HG02840 (cell line): ENCODE results near the gene SVEP1.
"Not testable (repeated sequence)": the region's sequence is repeated elsewhere in the genome, so short reads cannot be mapped to it uniquely, and the experiment has no call there.

Source experiments
- ATAC-seq: cut with Tn5 transposase; IDR thresholded peaks from one replicate; pipeline ENCODE4 v1.9.1; 2021; ENCODE audit warnings: mild to moderate bottlenecking, moderate library complexity, moderate number of reproducible peaks; ENCODE audit not compliant: unreplicated experiment, low FRiP score

SVEP1 gene

DNA sequence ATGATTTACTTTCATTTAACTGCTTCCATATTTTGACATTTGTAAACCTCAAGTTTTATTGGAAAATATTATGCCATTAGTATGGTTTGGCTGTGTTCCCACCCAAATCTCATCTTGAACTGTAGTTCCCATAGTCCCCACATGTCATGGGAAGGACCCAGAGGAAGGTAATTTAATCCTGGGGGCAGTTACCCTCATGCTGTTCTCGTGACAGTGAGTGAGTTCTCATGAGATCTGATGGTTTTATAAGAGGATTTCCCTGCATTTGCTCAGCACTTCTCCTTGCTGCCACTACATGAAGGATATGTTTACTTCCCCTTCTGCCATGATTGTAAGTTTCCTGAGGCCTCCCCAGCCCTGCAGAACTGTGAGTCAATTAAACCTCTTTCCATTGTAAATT lies 48.3 kb downstream of the SVEP1 start:
- ATAC-seq = not testable (repeated sequence)

DNA sequence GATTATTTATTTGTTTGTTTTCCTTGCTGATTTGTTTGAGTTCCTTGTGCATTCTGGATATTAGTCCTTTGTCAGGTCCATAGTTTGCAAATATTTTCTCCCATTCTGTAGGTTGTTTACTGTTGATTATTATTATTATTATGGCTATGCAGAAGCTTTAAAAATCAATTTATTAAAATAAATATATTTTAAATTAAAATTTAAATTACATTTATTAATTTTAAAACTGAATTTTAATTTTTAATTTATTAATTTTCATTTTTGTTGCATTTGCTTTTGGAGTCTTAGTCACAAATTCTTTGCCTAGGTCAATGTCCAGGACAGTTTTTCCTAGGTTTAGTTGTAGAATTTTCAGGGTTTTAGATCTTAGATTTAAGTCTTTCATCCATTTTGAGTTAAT lies 50.9 kb downstream of the SVEP1 start:
- ATAC-seq = no peak

DNA sequence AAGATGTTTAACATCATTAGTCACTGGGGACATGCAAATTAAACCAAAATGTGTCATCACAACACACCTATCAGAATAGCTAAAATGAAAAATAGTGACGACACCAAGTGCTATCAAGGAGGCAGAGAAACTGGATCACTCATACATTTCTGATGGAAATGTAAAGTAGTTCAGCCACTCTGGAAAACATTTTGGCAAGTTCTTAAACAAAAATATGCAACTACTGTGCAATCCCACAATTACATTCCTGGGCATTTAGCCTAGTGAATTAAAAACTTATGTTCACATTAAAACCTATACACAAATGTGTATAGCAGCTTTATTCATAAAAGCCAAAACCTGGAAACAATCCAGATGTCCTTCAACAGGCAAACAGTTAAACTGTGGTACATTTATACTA lies 53.1 kb downstream of the SVEP1 start:
- no peak for ATAC-seq

DNA sequence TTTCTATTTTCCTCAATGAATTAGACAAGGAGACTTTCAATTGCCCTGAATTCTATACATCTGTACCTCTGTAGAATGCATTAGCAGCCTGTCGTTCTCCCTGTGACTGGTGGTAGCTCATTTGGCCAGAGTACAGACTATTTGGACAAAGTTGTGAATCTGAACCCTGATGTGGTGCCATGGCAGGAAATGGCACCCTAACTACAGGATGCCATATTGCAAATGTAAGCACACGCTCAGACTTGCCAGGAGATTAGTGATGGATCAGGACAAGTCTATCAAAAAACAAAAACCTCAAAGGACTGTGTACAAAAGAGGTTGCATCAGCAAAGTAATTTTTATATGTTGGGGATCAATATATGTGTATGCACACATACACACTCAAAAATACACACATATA lies 58.3 kb downstream of the SVEP1 start:
- no peak for ATAC-seq

DNA sequence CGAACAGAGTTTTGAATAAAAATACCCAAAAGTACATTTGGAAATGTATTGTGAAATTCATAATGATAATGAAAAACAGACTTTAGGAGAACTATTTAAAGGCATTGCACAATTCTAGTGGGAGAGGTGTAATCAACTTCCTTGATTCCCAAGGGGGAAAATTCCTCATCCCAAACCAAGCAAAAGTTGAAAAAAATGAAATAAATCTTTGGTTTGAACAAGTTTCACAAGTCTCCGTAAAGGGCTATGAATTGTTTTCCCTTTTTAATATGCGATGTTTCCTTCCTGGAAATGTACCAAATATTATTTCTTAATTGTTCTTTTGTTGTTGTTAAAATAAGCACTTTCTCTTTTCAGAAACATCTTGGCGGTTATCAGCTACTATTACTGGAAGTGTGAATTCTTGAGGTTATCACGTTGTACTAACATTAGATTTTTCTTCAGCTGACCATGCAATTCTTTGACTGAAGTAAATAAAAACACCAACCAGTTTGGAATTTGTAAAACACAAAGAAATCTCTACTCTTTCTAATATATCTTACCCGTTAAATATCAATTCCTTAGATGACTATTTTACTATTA lies 59.3 kb downstream of the SVEP1 start:
- ATAC-seq = no peak

DNA sequence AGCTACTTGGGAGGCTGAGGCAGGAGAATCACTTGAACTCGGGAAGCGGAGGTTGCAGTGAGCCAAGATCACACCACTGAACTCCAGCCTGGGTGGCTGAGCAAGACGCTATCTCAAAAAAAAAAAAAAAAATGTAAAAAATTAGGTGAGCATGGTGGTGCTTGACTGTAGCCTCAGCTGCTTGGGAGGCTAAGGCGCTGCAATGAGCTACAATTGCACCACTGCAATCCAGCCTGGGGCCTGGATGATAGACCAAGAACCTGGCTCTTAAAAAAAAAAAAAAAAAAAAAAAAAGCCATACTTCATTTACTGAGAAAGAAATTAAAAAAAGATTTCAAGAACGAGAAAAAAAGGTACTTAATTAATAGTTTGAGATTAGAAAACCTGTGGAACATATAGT lies 62.1 kb downstream of the SVEP1 start:
- no peak for ATAC-seq

DNA sequence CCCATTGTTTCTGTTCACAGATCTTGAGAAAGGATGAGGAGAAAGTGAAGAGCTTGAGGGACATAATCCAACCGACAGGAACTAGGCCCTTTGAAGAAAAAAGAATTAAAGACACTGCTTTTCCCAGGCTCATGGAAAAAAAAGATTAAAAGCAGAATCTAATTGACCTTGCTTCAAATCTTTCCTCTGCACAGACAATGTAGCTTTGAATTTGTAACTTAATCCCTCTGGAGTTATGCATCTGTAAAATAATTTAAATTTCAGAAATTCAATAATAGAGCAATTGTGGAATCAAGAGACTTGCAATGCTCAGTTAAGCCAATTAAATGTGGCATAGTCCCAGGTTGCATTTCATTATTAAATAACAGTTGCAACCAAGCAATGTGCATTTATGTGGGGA lies 64.6 kb downstream of the SVEP1 start:
- ATAC-seq = no peak

DNA sequence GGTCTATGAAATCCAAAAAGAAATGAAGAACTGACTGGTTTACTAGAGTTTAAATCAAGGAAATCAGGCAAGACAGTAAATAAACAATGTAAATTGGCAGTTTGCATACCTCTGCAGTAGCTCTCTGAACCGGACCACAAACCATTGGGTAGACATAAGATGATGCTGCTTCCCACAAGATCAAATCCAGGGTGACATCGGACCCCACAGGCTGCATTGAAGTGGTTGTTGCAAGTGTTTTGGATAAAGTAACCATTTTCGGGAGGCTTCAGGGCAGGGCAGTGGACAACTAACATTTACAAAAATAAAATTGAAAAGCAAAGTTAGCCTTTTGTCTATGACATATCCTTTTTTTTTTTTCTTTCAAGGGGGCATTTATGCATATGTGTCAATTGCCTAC lies 66.7 kb downstream of the SVEP1 start:
- ATAC-seq = no peak

DNA sequence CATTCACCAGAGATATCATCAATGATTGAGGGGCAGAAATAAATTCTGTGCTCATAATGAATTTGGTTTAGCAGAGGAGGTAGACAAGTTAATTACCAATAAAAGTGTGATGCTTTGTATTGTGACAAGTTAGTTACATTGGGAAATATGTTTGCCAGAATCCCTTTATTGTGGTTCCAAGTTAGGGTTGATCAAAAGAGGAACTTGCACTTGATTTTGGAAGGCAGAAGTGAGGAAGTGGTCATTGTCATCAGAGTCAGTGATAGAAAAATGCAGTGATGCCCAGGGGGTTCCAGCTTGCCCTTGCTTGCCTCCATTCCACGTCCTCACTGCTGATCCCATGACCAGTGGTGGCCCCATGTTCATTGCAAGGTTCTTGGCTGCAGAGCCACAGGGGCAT lies 69.7 kb downstream of the SVEP1 start:
- no peak for ATAC-seq

DNA sequence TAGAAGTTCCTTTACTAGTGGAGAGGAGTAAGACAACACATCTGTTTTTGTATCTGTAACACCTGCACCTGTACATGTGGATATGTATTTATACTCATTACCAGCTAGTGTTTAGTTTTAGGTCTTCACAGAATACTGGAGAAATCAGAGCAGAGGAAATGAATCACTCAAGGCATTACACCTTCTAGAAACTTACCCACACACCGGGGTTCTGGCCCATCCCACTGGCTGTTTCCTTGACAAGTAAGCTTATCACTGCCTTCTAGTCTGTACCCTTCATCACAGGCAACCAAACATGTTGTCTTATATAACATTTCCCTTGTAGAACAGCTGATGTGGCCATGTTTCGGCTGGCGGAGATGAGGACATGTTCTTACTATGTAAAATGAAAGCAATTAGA lies 76.7 kb downstream of the SVEP1 start:
- ATAC-seq = no peak

DNA sequence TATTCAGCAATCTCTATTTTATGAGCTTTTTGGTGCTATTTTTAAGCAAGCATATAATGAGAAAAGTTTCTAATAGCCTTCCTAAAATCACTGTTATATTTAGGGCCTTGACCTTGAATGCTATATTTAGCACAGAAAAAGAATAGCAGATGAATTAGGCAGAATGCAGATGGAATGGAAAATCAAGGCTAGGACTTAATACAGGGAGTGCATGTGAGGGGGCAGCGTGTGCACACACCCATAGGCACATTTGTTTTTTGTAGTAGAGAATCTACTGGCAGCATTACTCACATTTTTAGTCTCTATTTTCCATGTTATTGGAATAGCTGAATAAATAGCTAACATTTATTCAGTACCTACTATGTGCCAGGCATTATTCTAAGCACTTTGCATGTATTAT lies 79.9 kb downstream of the SVEP1 start:
- no peak for ATAC-seq

DNA sequence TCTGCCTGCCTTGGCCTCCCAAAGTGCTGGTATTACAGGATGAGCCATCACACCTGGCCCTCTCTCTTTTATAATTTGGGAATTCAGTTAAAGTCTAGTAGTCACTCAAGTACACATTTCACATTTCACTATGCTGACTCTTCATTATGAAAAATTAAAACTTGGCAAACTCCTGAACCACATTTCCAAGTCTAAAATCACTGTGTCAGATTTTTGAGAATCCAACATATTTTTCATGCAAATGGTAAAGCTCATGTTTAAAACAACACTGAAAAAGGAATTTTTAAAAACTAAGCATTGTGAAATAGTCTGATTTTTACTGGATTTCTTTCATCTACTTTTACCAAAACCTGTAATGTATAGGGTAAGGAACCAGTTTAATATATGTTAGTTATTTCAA lies 92.3 kb downstream of the SVEP1 start:
- ATAC-seq = no peak

DNA sequence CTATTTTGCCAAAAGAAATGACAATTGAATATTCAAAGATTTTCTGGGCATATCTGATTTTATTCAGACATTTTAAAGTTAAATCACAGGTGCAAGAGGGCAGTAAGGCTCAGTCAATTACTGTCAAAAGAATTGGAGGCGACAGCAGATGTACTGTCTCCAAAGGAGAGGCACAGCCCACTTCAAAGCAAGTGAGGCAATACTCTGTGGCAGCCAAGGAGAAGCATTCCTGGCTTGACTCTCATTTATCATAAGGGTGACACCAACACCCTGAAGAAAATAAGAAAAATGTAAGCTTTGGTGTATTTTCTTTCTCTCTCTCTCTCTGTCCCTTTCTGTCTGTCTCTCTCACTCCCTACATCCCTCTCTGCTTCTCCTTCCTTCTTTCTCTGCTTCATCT lies 93.3 kb downstream of the SVEP1 start:
- no peak for ATAC-seq

DNA sequence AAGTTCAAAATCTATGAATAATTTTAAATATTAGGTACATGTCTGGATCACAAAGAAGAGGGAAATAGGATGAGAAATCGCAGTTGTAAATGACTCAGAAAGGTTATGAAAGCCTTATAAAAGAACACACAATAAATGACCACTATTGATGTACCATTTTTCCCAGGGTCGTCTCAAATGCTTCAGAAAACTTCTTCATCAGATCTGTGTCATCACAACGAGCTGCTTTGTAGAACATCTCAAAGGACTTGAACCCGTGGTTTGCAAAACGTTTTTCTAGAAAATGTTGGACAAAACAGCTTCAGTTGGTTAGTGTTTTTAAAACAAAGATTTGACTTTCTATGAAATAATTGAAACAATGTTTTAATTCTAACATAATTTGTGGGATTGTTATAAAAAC lies 100.1 kb downstream of the SVEP1 start:
- no peak for ATAC-seq

DNA sequence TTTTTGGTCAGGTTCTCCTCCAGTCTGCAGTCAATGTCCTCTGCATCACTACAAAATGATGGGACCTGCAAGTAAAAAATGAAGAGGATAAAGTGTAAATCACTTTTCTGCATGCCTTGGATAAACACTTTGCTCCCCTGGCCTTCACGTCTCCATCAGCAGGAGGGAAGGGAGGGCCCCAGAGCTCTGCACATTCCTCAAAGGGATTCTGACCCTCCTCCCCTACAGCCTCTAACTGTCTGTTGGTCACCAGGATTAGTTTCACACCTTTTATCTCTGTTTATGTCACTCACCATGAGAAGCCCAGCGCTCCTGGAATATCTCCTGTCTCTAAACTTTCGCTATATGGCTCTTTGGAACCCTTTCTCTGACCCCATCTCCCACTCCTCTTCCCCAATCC lies 103.3 kb downstream of the SVEP1 start:
- no peak for ATAC-seq

DNA sequence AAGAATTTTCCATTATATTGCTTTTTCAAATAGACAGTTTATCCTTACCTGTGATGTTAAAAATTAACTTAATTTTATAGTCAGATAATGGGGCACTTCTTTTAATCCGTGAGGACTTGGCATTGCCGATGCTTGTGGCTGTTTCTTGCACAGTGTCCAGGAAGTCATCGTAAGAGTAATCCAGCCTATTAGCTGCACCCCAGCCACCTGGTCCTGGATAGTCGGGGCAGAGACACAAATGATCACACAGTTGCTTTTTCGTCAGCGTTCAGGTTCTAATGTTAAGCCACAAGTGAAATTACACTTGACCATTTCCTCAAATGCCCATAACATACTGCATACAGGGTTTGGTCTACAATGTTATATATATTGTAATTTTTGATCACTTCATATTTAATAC lies 107.4 kb downstream of the SVEP1 start:
- no peak for ATAC-seq

DNA sequence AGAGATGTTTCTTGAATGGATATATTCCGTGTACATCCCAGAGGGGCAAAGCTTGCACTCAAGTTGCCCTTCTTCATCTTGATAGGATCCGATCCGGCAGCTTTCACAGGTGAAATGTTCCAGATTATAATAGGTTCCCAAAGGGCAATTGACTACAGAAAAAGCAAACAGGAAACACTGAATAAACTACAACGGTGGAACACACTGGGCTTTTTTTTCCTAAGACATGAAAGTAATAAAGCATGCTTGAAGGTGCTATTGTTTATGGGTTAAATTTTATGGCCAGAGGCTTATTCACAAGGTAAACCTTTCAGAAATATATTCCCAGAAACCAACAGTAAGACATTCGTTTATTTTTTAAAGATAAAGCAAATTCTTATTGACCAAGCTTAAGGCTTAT lies 110.6 kb downstream of the SVEP1 start:
- no peak for ATAC-seq

DNA sequence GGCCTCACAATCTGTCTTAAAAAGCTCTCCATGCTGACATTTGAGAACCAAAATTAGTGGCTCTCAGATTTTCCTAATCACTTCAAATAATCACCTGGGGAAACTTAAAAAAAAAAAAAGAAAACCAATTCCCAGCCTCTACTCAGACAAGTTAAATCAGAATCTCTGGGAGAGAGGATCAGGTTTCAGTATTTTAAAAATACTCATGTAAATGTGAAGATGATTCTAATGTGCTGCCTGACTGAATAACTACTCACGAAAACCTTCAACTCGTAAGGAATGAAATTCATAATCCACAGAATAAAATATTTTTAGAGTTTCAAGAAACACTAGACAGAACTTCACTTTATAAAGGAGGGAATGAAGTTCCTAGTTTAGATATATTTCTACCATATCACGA lies 114.4 kb downstream of the SVEP1 start:
- ATAC-seq = no peak

DNA sequence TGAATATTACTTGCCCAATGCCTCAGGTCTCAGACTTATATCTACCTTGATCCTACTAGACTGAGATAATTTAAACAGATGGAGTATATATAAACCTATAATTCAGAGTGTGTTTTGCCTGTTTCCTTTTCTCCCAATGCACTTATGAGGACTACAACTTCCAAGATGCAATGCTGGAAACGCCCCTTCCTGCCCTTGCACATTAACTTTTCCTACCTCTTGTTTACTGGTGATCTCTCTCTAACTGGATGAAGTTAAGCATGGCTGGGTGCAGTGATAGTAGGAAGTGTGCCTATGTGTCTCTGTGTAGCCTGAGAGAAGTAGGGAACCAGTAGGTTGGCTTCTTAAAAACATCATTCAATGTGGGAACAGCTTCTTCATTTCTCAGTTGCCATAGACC lies 115.2 kb downstream of the SVEP1 start:
- no peak for ATAC-seq

DNA sequence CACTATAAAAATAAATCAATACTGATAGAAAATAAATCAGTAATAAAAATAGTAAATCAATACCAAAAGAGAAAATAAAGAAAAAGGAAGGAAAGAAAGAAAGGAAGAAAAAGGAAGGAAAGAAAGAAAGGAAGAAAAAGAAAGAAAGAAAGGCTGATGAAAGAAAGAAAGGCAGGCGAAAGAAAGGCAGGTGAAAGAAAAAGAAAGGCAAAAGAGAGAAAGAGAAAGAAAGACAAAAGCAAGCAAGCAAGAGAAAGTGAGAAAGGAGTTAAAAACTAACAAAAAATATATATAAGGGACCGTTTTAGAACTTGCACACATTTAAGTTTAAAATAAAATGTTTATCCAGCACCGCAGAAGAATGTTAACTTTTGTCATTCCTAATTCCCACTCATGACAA lies 116.0 kb downstream of the SVEP1 start:
- ATAC-seq = no peak

DNA sequence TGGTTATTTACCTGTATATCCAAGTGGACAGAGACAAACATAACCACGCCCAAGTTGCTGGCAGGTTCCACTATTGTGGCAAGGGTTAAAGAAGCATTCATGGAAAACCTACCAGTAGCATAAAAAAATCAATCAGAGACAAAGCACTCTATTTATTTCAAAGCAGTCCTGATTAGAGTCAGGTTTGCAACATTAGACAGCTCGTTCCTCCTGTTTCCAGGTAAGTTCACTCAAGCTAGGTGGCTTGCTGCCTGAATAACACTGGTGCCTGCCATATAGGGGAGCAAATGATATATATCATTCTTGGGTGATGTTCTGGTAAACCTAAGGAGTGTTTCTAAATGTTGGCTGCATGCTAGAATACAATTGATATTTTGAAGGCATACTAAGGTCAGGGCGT lies 122.3 kb downstream of the SVEP1 start:
- no peak for ATAC-seq

DNA sequence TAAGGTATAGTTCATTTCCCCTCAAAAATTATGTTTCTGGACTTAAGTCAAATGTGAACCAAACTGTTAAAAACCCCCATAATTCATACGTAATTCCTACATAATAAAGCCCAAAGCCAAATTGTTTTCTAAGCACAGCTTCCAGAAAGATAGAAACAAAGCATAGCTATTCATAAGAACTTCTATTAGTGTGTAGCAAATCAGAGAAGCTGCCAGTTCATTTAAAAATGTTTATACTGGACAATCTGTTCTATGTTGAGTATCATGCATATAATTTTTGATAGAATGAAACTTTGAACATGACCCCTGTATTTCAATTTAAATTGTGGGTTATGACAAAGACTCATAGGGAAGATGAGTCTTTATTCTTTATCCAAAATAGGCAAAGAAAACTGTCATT lies 122.9 kb downstream of the SVEP1 start:
- ATAC-seq = no peak

DNA sequence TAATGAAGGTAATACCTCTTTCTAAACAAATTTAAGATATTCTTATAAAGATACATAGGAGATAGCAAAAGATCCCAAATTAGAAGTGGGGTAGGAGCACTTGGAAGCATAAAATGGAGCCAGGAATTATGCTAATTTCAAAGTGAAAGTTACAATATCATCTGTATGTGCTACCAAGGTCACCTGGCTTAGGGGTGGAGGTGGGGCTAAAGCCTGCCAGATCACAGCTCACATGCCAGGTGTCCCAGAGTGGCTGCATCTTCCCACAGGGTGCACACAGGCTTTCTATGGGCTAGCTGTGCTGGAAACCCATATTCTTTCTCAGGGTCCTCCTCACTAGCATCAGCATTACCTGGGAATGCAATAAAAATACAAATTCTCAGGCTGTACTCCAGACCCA lies 123.7 kb downstream of the SVEP1 start:
- no peak for ATAC-seq
